MM.1S (cell line): ENCODE data around the gene PRADC1.

Experiments used
- DNase-seq: peaks from one replicate; pipeline ENCODE4 v3.0.0-alpha.2; 2015
- H2AFZ ChIP-seq: fragments of 300-600 bp; sonication (generic); 2 replicates; pipeline ENCODE4 v1.6.0; 2016; ENCODE audit warnings: antibody characterized with exemption, low read length
- H3F3A ChIP-seq: fragments of 300-600 bp; sonication (generic); 2 replicates; pipeline ENCODE4 v1.6.1; 2016; ENCODE audit warnings: mild to moderate bottlenecking, antibody characterized with exemption, low read length, moderate library complexity, mixed read lengths; ENCODE audit not compliant: insufficient read depth
- H3K27ac ChIP-seq: fragments of 300-600 bp; sonication (generic); 2 replicates; pipeline ENCODE4 v1.5.1; 2016; ENCODE audit warnings: mild to moderate bottlenecking, low read length
- H3K27me3 ChIP-seq: fragments of 300-600 bp; sonication (generic); replicated peaks from 2 replicates; pipeline ENCODE4 v1.6.0; 2016; ENCODE audit warnings: low read length; ENCODE audit not compliant: insufficient read depth
- H3K36me3 ChIP-seq: fragments of 300-600 bp; sonication (generic); replicated peaks from 2 replicates; pipeline ENCODE4 v1.6.1; 2016; ENCODE audit warnings: mild to moderate bottlenecking, low read length, mixed read lengths; ENCODE audit not compliant: insufficient read depth
- H3K4me1 ChIP-seq: fragments of 300-600 bp; sonication (generic); 2 replicates; pipeline ENCODE4 v1.6.1; 2016; ENCODE audit warnings: low read length, mixed read lengths
- H3K4me2 ChIP-seq: fragments of 300-600 bp; sonication (generic); 2 replicates; pipeline ENCODE4 v1.6.0; 2016; ENCODE audit warnings: low read depth, low read length
- H3K4me3 ChIP-seq: fragments of 300-600 bp; sonication (generic); 2 replicates; pipeline ENCODE4 v1.5.1; 2016; ENCODE audit warnings: low read length, mixed read lengths
- H3K79me2 ChIP-seq: fragments of 300-600 bp; sonication (generic); 2 replicates; pipeline ENCODE4 v1.6.1; 2016; ENCODE audit warnings: mixed run types, low read length, mixed read lengths
- H3K9ac ChIP-seq: fragments of 300-600 bp; sonication (generic); 2 replicates; pipeline ENCODE4 v1.6.1; 2016; ENCODE audit warnings: low read length, mixed read lengths
- H3K9me2 ChIP-seq: fragments of 300-600 bp; sonication (generic); replicated peaks from 2 replicates; pipeline ENCODE4 v1.6.1; 2016; ENCODE audit warnings: mild to moderate bottlenecking, low read length, mixed read lengths; ENCODE audit not compliant: insufficient read depth
- H3K9me3 ChIP-seq: fragments of 300-600 bp; sonication (generic); replicated peaks from 2 replicates; pipeline ENCODE4 v1.6.1; 2016; ENCODE audit warnings: mild to moderate bottlenecking, low read length, mixed read lengths; ENCODE audit not compliant: insufficient read depth
- H4K20me1 ChIP-seq: fragments of 300-600 bp; sonication (generic); 2 replicates; pipeline ENCODE4 v1.6.1; 2016; ENCODE audit warnings: mild to moderate bottlenecking, low read length, moderate library complexity, mixed read lengths; ENCODE audit not compliant: insufficient read depth
- EZH2 ChIP-seq: fragments of 300-600 bp; sonication (generic); optimal IDR thresholded peaks from 2 replicates; pipeline ENCODE3; 2017; ENCODE audit warnings: low read depth, mild to moderate bottlenecking, antibody characterized with exemption, low read length, mixed read lengths
- EZH2phosphoT487 ChIP-seq: fragments of 300-600 bp; sonication (generic); IDR thresholded peaks from 2 replicates; pipeline ENCODE4 v1.6.1; 2018; ENCODE audit warnings: antibody characterized with exemption, low read length
- TF ChIP-seq, protein P1 (sequence below): fragments of 300-600 bp; sonication (generic); IDR thresholded peaks from 2 replicates; pipeline ENCODE4 v1.5.1; 2016; ENCODE audit warnings: antibody characterized with exemption, low read length, mixed read lengths

Gene PRADC1

DNA sequence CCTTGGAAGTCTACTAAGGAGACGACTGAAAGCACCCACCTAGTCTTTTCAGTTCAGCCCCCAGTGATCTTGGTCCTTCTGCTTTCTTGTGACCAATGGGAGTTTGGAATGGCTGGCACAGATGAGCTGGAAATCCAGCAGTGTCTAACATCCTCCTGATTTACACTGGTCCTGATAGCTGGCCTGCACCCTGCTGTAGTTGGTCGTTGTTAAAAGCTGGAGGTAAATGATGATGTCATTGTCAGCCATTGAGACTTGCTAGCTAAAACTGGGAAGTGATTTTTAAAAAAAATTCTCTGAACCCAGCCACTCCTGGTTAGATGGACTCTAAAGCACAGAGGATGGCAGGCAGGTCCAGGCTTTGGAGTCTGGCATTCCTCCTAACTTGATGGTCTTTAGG lies 20.4 kb upstream of the PRADC1 start:
- H3K4me3 ChIP-seq: no peak overlapping the region
- H3K27ac ChIP-seq: no peak overlapping the region
- H3K9ac ChIP-seq: no peak overlapping the region
- H3K9me3 ChIP-seq: no peaks in the 10 kb centered on the region
- H3K4me2 ChIP-seq: no peak overlapping the region
- peaks cover 15% of the 10 kb centered on the region for H3K36me3 ChIP-seq
- H3K9me2 ChIP-seq: no peaks in the 10 kb centered on the region
- H3F3A ChIP-seq: no peaks in the 10 kb centered on the region; the same call in 1 of the 2 replicates
- no peaks in the 10 kb centered on the region for H3K79me2 ChIP-seq
- H3K4me1 ChIP-seq: no peaks in the 10 kb centered on the region
- H2AFZ ChIP-seq: no peak overlapping the region
- H3K27me3 ChIP-seq: no peaks in the 10 kb centered on the region
- no peaks in the 10 kb centered on the region for H4K20me1 ChIP-seq
- TF ChIP-seq, protein P1, sequence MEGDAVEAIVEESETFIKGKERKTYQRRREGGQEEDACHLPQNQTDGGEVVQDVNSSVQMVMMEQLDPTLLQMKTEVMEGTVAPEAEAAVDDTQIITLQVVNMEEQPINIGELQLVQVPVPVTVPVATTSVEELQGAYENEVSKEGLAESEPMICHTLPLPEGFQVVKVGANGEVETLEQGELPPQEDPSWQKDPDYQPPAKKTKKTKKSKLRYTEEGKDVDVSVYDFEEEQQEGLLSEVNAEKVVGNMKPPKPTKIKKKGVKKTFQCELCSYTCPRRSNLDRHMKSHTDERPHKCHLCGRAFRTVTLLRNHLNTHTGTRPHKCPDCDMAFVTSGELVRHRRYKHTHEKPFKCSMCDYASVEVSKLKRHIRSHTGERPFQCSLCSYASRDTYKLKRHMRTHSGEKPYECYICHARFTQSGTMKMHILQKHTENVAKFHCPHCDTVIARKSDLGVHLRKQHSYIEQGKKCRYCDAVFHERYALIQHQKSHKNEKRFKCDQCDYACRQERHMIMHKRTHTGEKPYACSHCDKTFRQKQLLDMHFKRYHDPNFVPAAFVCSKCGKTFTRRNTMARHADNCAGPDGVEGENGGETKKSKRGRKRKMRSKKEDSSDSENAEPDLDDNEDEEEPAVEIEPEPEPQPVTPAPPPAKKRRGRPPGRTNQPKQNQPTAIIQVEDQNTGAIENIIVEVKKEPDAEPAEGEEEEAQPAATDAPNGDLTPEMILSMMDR: no peak
- TF ChIP-seq EZH2phosphoT487 (no peak), EZH2 (no peak)
- DNase-seq: no peak

GRCh38 chr2:73252238-73253027 lies 19.4 kb upstream of the PRADC1 start:
- H3K4me1 ChIP-seq: no peaks in the 10 kb centered on the region
- no peaks in the 10 kb centered on the region; the same call in 1 of the 2 replicates for H3F3A ChIP-seq
- no peak overlapping the region for H2AFZ ChIP-seq
- H3K9ac ChIP-seq: no peak overlapping the region
- H4K20me1 ChIP-seq: no peaks in the 10 kb centered on the region
- H3K9me2 ChIP-seq: no peaks in the 10 kb centered on the region
- H3K27me3 ChIP-seq: no peaks in the 10 kb centered on the region
- no peak overlapping the region for H3K4me2 ChIP-seq
- H3K9me3 ChIP-seq: no peaks in the 10 kb centered on the region
- no peak overlapping the region for H3K4me3 ChIP-seq
- H3K27ac ChIP-seq: no peak overlapping the region
- H3K79me2 ChIP-seq: no peaks in the 10 kb centered on the region
- peaks cover 18% of the 10 kb centered on the region for H3K36me3 ChIP-seq
- DNase-seq: no peak
- TF ChIP-seq EZH2phosphoT487: no peak
- no peak for TF ChIP-seq EZH2
- TF ChIP-seq, protein P1: no peak

DNA sequence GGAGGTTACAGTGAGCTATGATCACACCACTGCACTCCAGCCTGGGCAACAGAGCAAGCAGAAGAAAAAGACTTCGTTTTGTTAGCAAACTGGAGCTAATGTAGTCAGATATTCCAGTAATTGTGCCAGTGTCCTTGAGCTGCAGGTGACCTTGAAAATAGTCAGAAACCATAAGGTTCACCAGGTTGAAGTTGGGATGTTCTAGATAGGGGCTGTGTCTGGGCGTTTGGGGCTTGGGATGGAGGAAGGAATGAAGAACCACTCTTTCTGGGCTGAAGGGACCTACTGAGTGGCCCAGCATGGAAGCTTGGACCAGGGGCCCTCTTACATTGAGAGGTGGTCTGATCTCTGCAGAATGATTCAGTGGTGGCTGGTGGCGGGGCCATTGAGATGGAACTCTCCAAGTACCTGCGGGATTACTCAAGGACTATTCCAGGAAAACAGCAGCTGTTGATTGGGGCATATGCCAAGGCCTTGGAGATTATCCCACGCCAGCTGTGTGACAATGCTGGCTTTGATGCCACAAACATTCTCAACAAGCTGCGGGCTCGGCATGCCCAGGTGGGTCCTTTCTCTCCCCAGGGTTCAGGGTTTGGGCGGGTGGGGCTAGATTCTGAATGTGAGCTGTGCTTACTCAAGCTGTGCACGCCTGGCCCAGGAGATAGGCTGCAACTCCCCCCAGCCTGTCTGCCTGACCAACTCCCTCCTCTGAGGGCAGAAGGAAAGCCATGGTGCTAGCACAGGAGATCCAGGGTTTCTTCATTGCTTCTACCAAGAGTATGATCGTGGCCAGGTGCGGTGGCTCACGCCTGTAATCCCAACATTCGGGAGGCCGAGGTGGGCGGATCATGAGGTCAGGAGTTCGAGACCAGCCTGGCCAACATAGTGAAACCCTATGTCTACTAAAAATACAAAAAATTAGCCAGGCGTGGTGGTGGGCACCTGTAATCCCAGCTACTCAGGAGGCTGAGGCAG lies 18.1 kb upstream of the PRADC1 start:
- no peak overlapping the region for H2AFZ ChIP-seq
- H3F3A ChIP-seq: no peaks in the 10 kb centered on the region
- H3K79me2 ChIP-seq: peaks cover 6% of the 10 kb centered on the region; the same call in 1 of the 2 replicates
- TF ChIP-seq EZH2 (no peak), EZH2phosphoT487 (no peak)
- TF ChIP-seq, protein P1: no peak
- no peaks in the 10 kb centered on the region for H3K9me3 ChIP-seq
- no peak overlapping the region for H3K9ac ChIP-seq
- no peak overlapping the region for H3K4me2 ChIP-seq
- no peak overlapping the region for H3K4me3 ChIP-seq
- H4K20me1 ChIP-seq: no peaks in the 10 kb centered on the region
- DNase-seq: no peak
- H3K36me3 ChIP-seq: peaks cover 19% of the 10 kb centered on the region
- H3K9me2 ChIP-seq: no peaks in the 10 kb centered on the region
- H3K27me3 ChIP-seq: no peaks in the 10 kb centered on the region
- no peaks in the 10 kb centered on the region for H3K4me1 ChIP-seq
- H3K27ac ChIP-seq: no peak overlapping the region
